IMR-90 (cell line): ENCODE measurements around the gene AKAP7. TPM values are rescaled to one million over a fixed set of nuclear protein-coding genes. Genes with fewer than 3 reads are reported as not detected.
A peak's percentile ranks its signal among the peaks of the same experiment; 100 is the strongest.

Experiments
- ATAC-seq: fragments of 200-7000 bp; cut with Tn5 transposase; 2 replicates; pipeline ENCODE4 v1.9.1; 2020; ENCODE audit warnings: low read depth, mild to moderate bottlenecking, moderate library complexity
- BruUV-seq: library from RNA; stranded (reverse); fragments of 400-500 nt; replicated peaks from 2 replicates; lab custom pipeline; 2021; lab: Mats Ljungman, UMichigan
- CTCF ChIA-PET: fragments of 300-600 bp; formaldehyde crosslinking; extraction: SDS; loops from one replicate; lab custom pipeline; 2021; ENCODE audit warnings: antibody characterized with exemption; lab: Yijun Ruan, JAX
- POLR2A ChIA-PET: fragments of 300-600 bp; sonication (Branson Sonifier 250); formaldehyde crosslinking; loops from one replicate; lab custom pipeline; 2022; ENCODE audit warnings: antibody characterized with exemption; ENCODE audit not compliant: unreplicated experiment; lab: Charles Lee
- DNase-seq: peaks from one replicate; pipeline ENCODE4 v3.0.0; 2013
- H2AFZ ChIP-seq: replicated peaks from 2 replicates; pipeline ENCODE3; 2013; ENCODE audit warnings: low read length, mild to moderate bottlenecking; ENCODE audit not compliant: poor library complexity
- H2AK5ac ChIP-seq: 2 replicates; pipeline ENCODE4 v1.6.1; 2013; ENCODE audit warnings: low read depth, low read length, inconsistent platforms
- H2AK9ac ChIP-seq: replicated peaks from 2 replicates; pipeline ENCODE3; 2013; ENCODE audit warnings: mild to moderate bottlenecking, low read depth, low read length, moderate library complexity; ENCODE audit not compliant: poor library complexity
- H2BK120ac ChIP-seq: 2 replicates; pipeline ENCODE4 v1.6.1; 2013; ENCODE audit warnings: low read depth, low read length, inconsistent platforms
- H2BK15ac ChIP-seq: 3 replicates; pipeline ENCODE4 v1.6.1; 2013; ENCODE audit warnings: low read depth, low read length, inconsistent platforms
- H2BK20ac ChIP-seq: 2 replicates; pipeline ENCODE4 v1.6.1; 2013; ENCODE audit warnings: low read depth, mild to moderate bottlenecking, inconsistent platforms, low read length, moderate library complexity
- H2BK5ac ChIP-seq: 2 replicates; pipeline ENCODE4 v1.6.1; 2013; ENCODE audit warnings: mild to moderate bottlenecking, low read depth, low read length, inconsistent platforms; ENCODE audit not compliant: poor library complexity, severe bottlenecking
- H3K14ac ChIP-seq: replicated peaks from 2 replicates; pipeline ENCODE4 v1.6.1; 2013; ENCODE audit warnings: low read depth, low read length, inconsistent platforms
- H3K18ac ChIP-seq: 2 replicates; pipeline ENCODE4 v1.6.1; 2013; ENCODE audit warnings: low read depth, low read length, control low read depth
- H3K23ac ChIP-seq: 2 replicates; pipeline ENCODE4 v1.6.1; 2013; ENCODE audit warnings: low read depth, low read length, inconsistent platforms
- H3K27ac ChIP-seq: 2 replicates; pipeline ENCODE4 v1.5.1; 2013; ENCODE audit warnings: mild to moderate bottlenecking, control low read depth, low read length; ENCODE audit not compliant: insufficient read depth
- H3K27me3 ChIP-seq: 2 replicates; pipeline ENCODE4 v1.6.1; 2013; ENCODE audit warnings: low read length; ENCODE audit not compliant: control insufficient read depth, insufficient read depth
- H3K36me3 ChIP-seq: 2 replicates; pipeline ENCODE4 v1.6.1; 2013; ENCODE audit warnings: low read length, mixed read lengths; ENCODE audit not compliant: control insufficient read depth, insufficient read depth
- H3K4ac ChIP-seq: 2 replicates; pipeline ENCODE4 v1.6.1; 2013; ENCODE audit warnings: low read depth, low read length, inconsistent platforms
- H3K4me1 ChIP-seq: 2 replicates; pipeline ENCODE4 v1.6.1; 2013; ENCODE audit warnings: low read length, mixed read lengths; ENCODE audit not compliant: control insufficient read depth, insufficient read depth
- H3K4me2 ChIP-seq: 2 replicates; pipeline ENCODE4 v1.6.1; 2013; ENCODE audit warnings: low read depth, mild to moderate bottlenecking, control low read depth, low read length, moderate library complexity
- H3K4me3 ChIP-seq: 2 replicates; pipeline ENCODE4 v1.5.1; 2013; ENCODE audit warnings: low read depth, mild to moderate bottlenecking, control low read depth, low read length, moderate library complexity; ENCODE audit not compliant: insufficient read depth
- H3K56ac ChIP-seq: 2 replicates; pipeline ENCODE4 v1.6.1; 2013; ENCODE audit warnings: low read length, inconsistent platforms; ENCODE audit not compliant: insufficient read depth; ENCODE audit errors: extremely low read depth
- H3K79me1 ChIP-seq, 2 experiments: 2 replicates each; pipeline ENCODE4 v1.6.1; 2013; ENCODE audit warnings: low read length in 2 of 2, inconsistent platforms in 1 of 2, low read depth in 1 of 2
- H3K9ac ChIP-seq: 2 replicates; pipeline ENCODE4 v1.6.1; 2013; ENCODE audit warnings: low read depth, low read length, control low read depth
- H3K9me1 ChIP-seq: 2 replicates; pipeline ENCODE4 v1.6.1; 2013; ENCODE audit warnings: low read length, inconsistent platforms; ENCODE audit not compliant: insufficient read depth
- H3K9me3 ChIP-seq: 2 replicates; pipeline ENCODE4 v1.6.1; 2013; ENCODE audit warnings: low read length; ENCODE audit not compliant: control insufficient read depth, insufficient read depth
- H4K20me1 ChIP-seq: 2 replicates; pipeline ENCODE4 v1.6.1; 2013; ENCODE audit warnings: low read length, inconsistent platforms; ENCODE audit not compliant: insufficient read depth
- H4K5ac ChIP-seq: 2 replicates; pipeline ENCODE4 v1.6.1; 2013; ENCODE audit warnings: mild to moderate bottlenecking, low read depth, low read length, control low read depth
- H4K8ac ChIP-seq, 2 experiments: 2 replicates each; pipeline ENCODE4 v1.6.1; 2013; ENCODE audit warnings: low read depth in 2 of 2, low read length in 2 of 2, control low read depth in 1 of 2, inconsistent platforms in 1 of 2
- H4K91ac ChIP-seq: 2 replicates; pipeline ENCODE4 v1.6.1; 2013; ENCODE audit warnings: low read depth, low read length, inconsistent platforms; ENCODE audit not compliant: insufficient read depth
- BHLHE40 ChIP-seq: fragments of 150-350 bp; IDR thresholded peaks from 2 replicates; pipeline ENCODE4 v1.6.1; 2016; ENCODE audit warnings: mild to moderate bottlenecking, low read depth, low read length
- CEBPB ChIP-seq: IDR thresholded peaks from 2 replicates; pipeline ENCODE4 v1.6.1; 2012; ENCODE audit warnings: low read depth, low read length, improper control_type of control experiment
- CHD1 ChIP-seq: IDR thresholded peaks from 2 replicates; pipeline ENCODE4 v1.6.1; 2012; ENCODE audit warnings: low read depth, low read length, improper control_type of control experiment
- CTCF ChIP-seq: conservative IDR thresholded peaks from 2 replicates; pipeline ENCODE4 v1.5.1; 2012; ENCODE audit warnings: mild to moderate bottlenecking, low read depth, low read length, improper control_type of control experiment
- FOS ChIP-seq: fragments of 150-350 bp; IDR thresholded peaks from 2 replicates; pipeline ENCODE4 v1.6.1; 2016; ENCODE audit warnings: low read depth, low read length
- MAFK ChIP-seq: IDR thresholded peaks from 2 replicates; pipeline ENCODE4 v1.6.1; 2012; ENCODE audit warnings: low read depth, low read length, improper control_type of control experiment
- MAZ ChIP-seq: IDR thresholded peaks from 2 replicates; pipeline ENCODE4 v1.6.1; 2012; ENCODE audit warnings: low read depth, mild to moderate bottlenecking, low read length, improper control_type of control experiment, moderate library complexity, borderline replicate concordance
- NFE2L2 ChIP-seq: fragments of 150-350 bp; IDR thresholded peaks from 2 replicates; pipeline ENCODE4 v1.6.1; 2016; ENCODE audit warnings: low read depth, mild to moderate bottlenecking, low read length
- POLR2A ChIP-seq: IDR thresholded peaks from 2 replicates; pipeline ENCODE4 v1.6.1; 2012; ENCODE audit warnings: mild to moderate bottlenecking, low read depth, low read length
- RAD21 ChIP-seq: IDR thresholded peaks from 2 replicates; pipeline ENCODE4 v1.6.1; 2012; ENCODE audit warnings: low read length, improper control_type of control experiment
- RCOR1 ChIP-seq: IDR thresholded peaks from 2 replicates; pipeline ENCODE4 v1.6.1; 2012; ENCODE audit warnings: mild to moderate bottlenecking, low read length, improper control_type of control experiment; ENCODE audit not compliant: insufficient replicate concordance
- RFX5 ChIP-seq: IDR thresholded peaks from 2 replicates; pipeline ENCODE4 v1.8.0; 2012; ENCODE audit warnings: low read depth, mild to moderate bottlenecking, low read length, moderate library complexity
- SMC3 ChIP-seq: fragments of 150-350 bp; IDR thresholded peaks from 2 replicates; pipeline ENCODE4 v1.6.1; 2016; ENCODE audit warnings: low read depth, mild to moderate bottlenecking, antibody characterized with exemption, low read length, moderate library complexity
- USF2 ChIP-seq: fragments of 150-350 bp; IDR thresholded peaks from 2 replicates; pipeline ENCODE4 v1.6.1; 2017; ENCODE audit warnings: mild to moderate bottlenecking, antibody characterized with exemption, low read length, low read depth
- WGBS, 2 experiments: methylation state at CpG; one replicate each; pipeline versions ENCODE4 v1.1.5 to v1.1.7; 2013; ENCODE audit warnings: missing lambda C conversion rate in 2 of 2; ENCODE audit not compliant: insufficient read length in 1 of 2; ENCODE audit errors: extremely low coverage in 2 of 2; 5-methylcytosine and 5-hydroxymethylcytosine counted together
- dilution Hi-C: fragments of 300-500 bp; cut with HindIII; formaldehyde crosslinking; loops from one replicate; pipeline ENCODE4 v1.14.3; 2018; ENCODE audit warnings: low sequenced_read_pairs; ENCODE audit not compliant: unreplicated experiment
- in situ Hi-C: fragments of 300-500 bp; cut with MboI; formaldehyde crosslinking; loops from 3 replicates; pipeline ENCODE4 v1.14.3; 2019; ENCODE audit warnings: low sequenced_read_pairs, inconsistent platforms, mixed read lengths
- intact Hi-C: fragments of 100-400 bp; cut with micrococcal nuclease; formaldehyde crosslinking; loops from 2 replicates; pipeline ENCODE4 v1.10.0; 2022
- polyA plus RNA-seq, 3 experiments: library from polyadenylated mRNA; depleted of rRNA; stranded (reverse); fragments of >200 nt; gene quantifications; 2 replicates each; pipeline ENCODE4 v1.2.3, GENCODE V29; 2012; ENCODE audit warnings: low replicate concordance in 1 of 3
- total RNA-seq: library from RNA; depleted of rRNA; stranded (reverse); fragments of >200 nt; gene quantifications from 2 replicates; pipeline ENCODE4 v1.2.3, GENCODE V29; 2012
- TF ChIP-seq, protein P1 (sequence below): fragments of 150-350 bp; IDR thresholded peaks from 2 replicates; pipeline ENCODE4 v1.6.1; 2016; ENCODE audit warnings: low read depth, mild to moderate bottlenecking, low read length, moderate library complexity, borderline replicate concordance

Gene AKAP7
- total and polyA plus RNA-seq, 2 of the 4 experiments (the other 2 are of a cell fraction), result 0.54 to 1.1 TPM

DNA sequence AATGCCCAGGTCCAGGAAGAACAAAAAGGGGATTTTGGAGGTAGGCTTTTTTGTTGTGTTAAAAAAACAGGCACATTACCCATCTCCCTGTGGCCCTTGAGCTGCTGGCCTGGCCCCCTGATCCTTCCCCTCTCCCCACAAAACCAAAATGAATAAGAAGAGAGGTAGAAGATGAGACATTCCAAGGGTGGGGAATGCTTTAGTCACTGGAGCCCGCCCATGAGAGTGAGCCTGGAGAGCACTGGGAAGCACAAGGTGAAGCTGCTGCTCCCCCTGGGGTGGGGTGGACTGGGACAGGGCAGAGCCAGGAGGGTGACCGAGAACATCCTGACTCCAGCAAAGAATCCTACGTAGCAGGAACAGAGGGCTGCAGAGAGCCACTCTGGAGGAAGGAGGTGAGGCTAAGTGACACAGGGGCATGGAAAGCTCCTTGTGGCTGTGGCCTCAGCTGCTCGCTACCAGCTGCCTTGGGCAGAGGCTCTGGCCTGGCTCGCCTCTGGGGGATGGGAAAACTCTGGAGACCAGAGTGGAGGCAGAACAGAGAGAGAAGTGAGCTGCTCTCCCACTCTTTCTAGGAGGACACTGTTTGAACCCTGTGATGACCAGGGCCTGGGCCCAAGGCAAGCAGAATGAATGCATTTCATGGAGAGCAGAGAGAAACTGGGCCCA, 48.3 kb downstream of the AKAP7 start:
- Histone ChIP-seq H4K20me1 (no peaks in the 10 kb centered on the region), H3K4ac (no peak overlapping the region), H4K8ac (peak overlapping the region in 1 of 2 experiments; percentile 64; a peak in 1 of 4 replicates), H2AK5ac (no peak overlapping the region), H3K27me3 (no peaks in the 10 kb centered on the region), H3K14ac (no peak overlapping the region), H3K79me1 (no peaks in the 10 kb centered on the region), H2BK20ac (no peak overlapping the region), H3K4me1 (peaks cover 2% of the 10 kb centered on the region; the same call in 1 of the 2 replicates), H2AFZ (peak overlapping the region; percentile 52), H3K27ac (no peak overlapping the region), H3K9ac (no peak overlapping the region), H3K36me3 (no peaks in the 10 kb centered on the region; the same call in 1 of the 2 replicates), H2AK9ac (no peak overlapping the region), H2BK120ac (no peak overlapping the region), H3K18ac (no peak overlapping the region), H4K5ac (no peak overlapping the region), H2BK15ac (no peak overlapping the region), H3K9me1 (no peaks in the 10 kb centered on the region), H4K91ac (no peak overlapping the region), H2BK5ac (no peak overlapping the region), H3K56ac (no peak overlapping the region), H3K9me3 (no peaks in the 10 kb centered on the region), H3K23ac (no peak overlapping the region), H3K4me3 (no peak overlapping the region), H3K4me2 (no peak overlapping the region)
- no peak for ATAC-seq
- dilution Hi-C loops, result no loop called here
- BruUV-seq, result no TSS peak
- CTCF ChIA-PET, result interaction anchor here (0.6 to 1.6 kb wide), 4 partner anchors 9 to 350 kb away, joined by 3 to 9 read pairs (median 4); no protein-coding TSS in a partner anchor
- intact Hi-C loops, result loop anchor here (1.0 kb wide), 1 partner anchor 351 kb away; no protein-coding TSS in a partner anchor
- DNase-seq, result no peak
- POLR2A ChIA-PET, result no interaction called here
- no CpG with 5 or more reads among the region's 5 CpGs for WGBS, 2 experiments
- in situ Hi-C loops, result loop anchor here (10.0 kb wide), 1 partner anchor 361 kb away; no protein-coding TSS in a partner anchor
- TF ChIP-seq BHLHE40 (no peak), RCOR1 (no peak), RAD21 (no peak), RFX5 (no peak), NFE2L2 (no peak), POLR2A (no peak), USF2 (no peak), CEBPB (no peak), CTCF (no peak), MAZ (no peak), CHD1 (no peak), FOS (no peak), SMC3 (no peak), MAFK (no peak)
- TF ChIP-seq, protein P1, sequence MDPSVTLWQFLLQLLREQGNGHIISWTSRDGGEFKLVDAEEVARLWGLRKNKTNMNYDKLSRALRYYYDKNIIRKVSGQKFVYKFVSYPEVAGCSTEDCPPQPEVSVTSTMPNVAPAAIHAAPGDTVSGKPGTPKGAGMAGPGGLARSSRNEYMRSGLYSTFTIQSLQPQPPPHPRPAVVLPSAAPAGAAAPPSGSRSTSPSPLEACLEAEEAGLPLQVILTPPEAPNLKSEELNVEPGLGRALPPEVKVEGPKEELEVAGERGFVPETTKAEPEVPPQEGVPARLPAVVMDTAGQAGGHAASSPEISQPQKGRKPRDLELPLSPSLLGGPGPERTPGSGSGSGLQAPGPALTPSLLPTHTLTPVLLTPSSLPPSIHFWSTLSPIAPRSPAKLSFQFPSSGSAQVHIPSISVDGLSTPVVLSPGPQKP, result no peak
